Activated CD8-positive, alpha-beta T cell treated with anti-CD3 and anti-CD28 coated beads for 36 hours (primary cell): Measurements from ENCODE around the gene MRPS6. TPM values are rescaled to one million over a fixed set of nuclear protein-coding genes. Genes with fewer than 3 reads are reported as not detected.
A peak's percentile ranks its signal among the peaks of the same experiment; 100 is the strongest.

ENCODE experiments used
- ATAC-seq: fragments of 200-7000 bp; cut with Tn5 transposase; one replicate; pipeline ENCODE4 v1.10.0; 2021; ENCODE audit warnings: mild to moderate bottlenecking, moderate library complexity
- CTCF ChIA-PET: fragments of 350-600 bp; sonication (Branson Sonifier 250); formaldehyde crosslinking; loops from one replicate; lab custom pipeline; 2021; ENCODE audit warnings: antibody characterized with exemption; lab: Charles Lee
- POLR2A ChIA-PET: fragments of 350-600 bp; sonication (Branson Sonifier 250); formaldehyde crosslinking; loops from one replicate; lab custom pipeline; 2021; ENCODE audit warnings: antibody characterized with exemption; lab: Charles Lee
- DNase-seq: peaks from one replicate; pipeline ENCODE4 v3.0.0-alpha.2; 2020
- H3K27ac Mint-ChIP-seq: one replicate; pipeline ENCODE4 v1.8.0; 2021; ENCODE audit warnings: mild to moderate bottlenecking, mixed read lengths
- H3K27me3 Mint-ChIP-seq: one replicate; pipeline ENCODE4 v1.8.0; 2021; ENCODE audit warnings: mixed read lengths
- H3K36me3 Mint-ChIP-seq: one replicate; pipeline ENCODE4 v1.8.0; 2021; ENCODE audit warnings: low read depth, mixed read lengths
- H3K4me1 Mint-ChIP-seq: one replicate; pipeline ENCODE4 v1.8.0; 2021; ENCODE audit warnings: low read depth, mixed read lengths
- H3K4me3 Mint-ChIP-seq: one replicate; pipeline ENCODE4 v1.8.0; 2021; ENCODE audit warnings: mild to moderate bottlenecking, moderate library complexity, mixed read lengths
- H3K9me3 Mint-ChIP-seq: one replicate; pipeline ENCODE4 v1.8.0; 2021; ENCODE audit warnings: mixed read lengths
- CTCF ChIP-seq: fragments of 200-600 bp; IDR thresholded peaks from one replicate; pipeline ENCODE4 v1.8.0; 2022; ENCODE audit warnings: antibody characterized with exemption, mild to moderate bottlenecking
- intact Hi-C: fragments of 100-400 bp; cut with micrococcal nuclease; formaldehyde crosslinking; loops from one replicate; pipeline ENCODE4 v1.10.0; 2022
- total RNA-seq, 2 experiments: library from RNA; stranded (reverse); gene quantifications; one replicate each; pipeline ENCODE4 v1.2.3, GENCODE V29; 2021

The MRPS6 gene
- total RNA-seq, result 10 to 100 TPM; 93.9 to 95.2 TPM

- intact Hi-C loops, result no loop called here
- no peaks in the 10 kb centered on the region for H3K27me3 Mint-ChIP-seq
- ATAC-seq (peak; percentile 69), DNase-seq (peak; percentile 74)
- no peaks in the 10 kb centered on the region for H3K9me3 Mint-ChIP-seq
- POLR2A ChIA-PET, result interaction anchor here (1.0 to 2.4 kb wide), 12 partner anchors 11 to 139 kb away, joined by 3 to 12 read pairs (median 4); no protein-coding TSS in a partner anchor
- peak within 1 kb of the TSS; percentile 91 for H3K27ac Mint-ChIP-seq
- peaks cover 33% of the 10 kb centered on the region for H3K36me3 Mint-ChIP-seq
- peak within 1 kb of the TSS; percentile 95 for H3K4me3 Mint-ChIP-seq
- TF ChIP-seq CTCF, result no peak
- CTCF ChIA-PET, result interaction anchor here (0.8 to 6.6 kb wide), 4 partner anchors 19 to 275 kb away, joined by 3 to 57 read pairs (median 4); no protein-coding TSS in a partner anchor
- H3K4me1 Mint-ChIP-seq, result peaks cover 37% of the 10 kb centered on the region
Measured at GRCh38 chr21:34073032-34073748, at the start of gene MRPS6, which contains the start of gene SLC5A3. Gene MRPS6, plus strand, starts transcription at chr21:34073578. Its CDS starts 123 bp downstream, at chr21:34073701. Gene SLC5A3, plus strand, starts transcription at chr21:34073578. Its CDS starts 21,621 bp downstream, at chr21:34095199.

GRCh38 chr21:34023691-34024373, 49.5 kb upstream of the MRPS6 start:
- POLR2A ChIA-PET, result interaction anchor here (0.8 to 2.1 kb wide), 5 partner anchors 9 to 91 kb away, joined by 3 to 8 read pairs (median 3); partner anchors contain the start of genes MRPS6 and SLC5A3
- peak; percentile 37 for ATAC-seq
- H3K4me1 Mint-ChIP-seq, result peaks cover 13% of the 10 kb centered on the region

GRCh38 chr21:34024374-34024693, 49.0 kb upstream of the MRPS6 start:
- DNase-seq (no peak), ATAC-seq (no peak)
- Mint-ChIP-seq H3K27ac (no peak overlapping the region), H3K27me3 (no peaks in the 10 kb centered on the region), H3K9me3 (peaks cover 7% of the 10 kb centered on the region), H3K4me1 (peaks cover 15% of the 10 kb centered on the region), H3K36me3 (no peaks in the 10 kb centered on the region), H3K4me3 (no peak overlapping the region)
- ChIA-PET POLR2A (interaction anchor here (0.8 to 2.1 kb wide), 4 partner anchors 34 to 91 kb away, joined by 3 to 8 read pairs (median 6); partner anchors contain the start of genes MRPS6 and SLC5A3), CTCF (interaction anchor here (1.3 kb wide), 1 partner anchor 100 kb away, joined by 4 read pairs; no protein-coding TSS in a partner anchor)
- intact Hi-C loops, result loop anchor here (5.0 kb wide), 2 partner anchors 47 to 77 kb away; no protein-coding TSS in a partner anchor
- no peak for TF ChIP-seq CTCF

More at GRCh38 chr21:34023691-34024373, 49.5 kb upstream of the MRPS6 start:
- peaks cover 7% of the 10 kb centered on the region for H3K9me3 Mint-ChIP-seq
- intact Hi-C loops, result loop anchor here (5.0 kb wide), 2 partner anchors 47 to 77 kb away; no protein-coding TSS in a partner anchor
- no peak for TF ChIP-seq CTCF
- no peak overlapping the region for H3K4me3 Mint-ChIP-seq
- CTCF ChIA-PET, result interaction anchor here (1.3 kb wide), 1 partner anchor 99 kb away, joined by 4 read pairs; no protein-coding TSS in a partner anchor
- no peak overlapping the region for H3K27ac Mint-ChIP-seq
- DNase-seq, result peak; percentile 16
- no peaks in the 10 kb centered on the region for H3K36me3 Mint-ChIP-seq
- H3K27me3 Mint-ChIP-seq, result no peaks in the 10 kb centered on the region

- ATAC-seq (no peak), DNase-seq (no peak)
- no peak for TF ChIP-seq CTCF
- Mint-ChIP-seq H3K27me3 (no peaks in the 10 kb centered on the region), H3K9me3 (peaks cover 3% of the 10 kb centered on the region), H3K27ac (no peak overlapping the region), H3K4me1 (peaks cover 26% of the 10 kb centered on the region), H3K36me3 (no peaks in the 10 kb centered on the region), H3K4me3 (no peak overlapping the region)
- ChIA-PET CTCF (no interaction called here), POLR2A (no interaction called here)
- intact Hi-C loops, result no loop called here
Measured at GRCh38 chr21:34027721-34028461, 45.5 kb upstream of the MRPS6 start.
